HK-2 (cell line): ENCODE measurements around the gene GALP.
"Not testable (repeated sequence)": the region's sequence is repeated elsewhere in the genome, so short reads cannot be mapped to it uniquely, and the experiment has no call there.

Source experiments
- DNase-seq: peaks from one replicate; pipeline ENCODE4 v3.0.0-alpha.2; 2018; ENCODE audit not compliant: unreplicated experiment

The GALP gene

GRCh38 chr19:56175861-56176307 lies at the start of gene GALP:
GALP (plus strand) TSS chr19:56176008; CDS start chr19:56177109, 1,101 bp downstream.
- not testable (repeated sequence) for DNase-seq

GRCh38 chr19:56126983-56127780 lies 48.6 kb upstream of the GALP start:
- DNase-seq = no peak

GRCh38 chr19:56130006-56130405 lies 45.8 kb upstream of the GALP start:
- no peak for DNase-seq

- DNase-seq = no peak
Observed at GRCh38 chr19:56131651-56132050, 44.2 kb upstream of the GALP start.

- no peak for DNase-seq
Observed at GRCh38 chr19:56132316-56132822, 43.4 kb upstream of the GALP start.

- no peak for DNase-seq
Observed at GRCh38 chr19:56133858-56134653, 41.8 kb upstream of the GALP start.

- DNase-seq = no peak
Observed at GRCh38 chr19:56134654-56134921, 41.2 kb upstream of the GALP start.

GRCh38 chr19:56136362-56136761 lies 39.4 kb upstream of the GALP start:
- DNase-seq = no peak

GRCh38 chr19:56137405-56137804 lies 38.4 kb upstream of the GALP start:
- DNase-seq = no peak

GRCh38 chr19:56138069-56138468 lies 37.7 kb upstream of the GALP start:
- DNase-seq = no peak

- DNase-seq = peak; percentile 49
Observed at GRCh38 chr19:56139847-56140582, 35.8 kb upstream of the GALP start.

- peak; percentile 100 for DNase-seq
Observed at GRCh38 chr19:56140583-56141416, 35.0 kb upstream of the GALP start, which contains the start of gene ZNF444. ZNF444 (plus strand) TSS chr19:56141287; CDS start chr19:56146912, 5,625 bp downstream.

- no peak for DNase-seq
Observed at GRCh38 chr19:56141417-56141993, 34.3 kb upstream of the GALP start.

GRCh38 chr19:56142087-56142787 lies 33.6 kb upstream of the GALP start:
- no peak for DNase-seq

- no peak for DNase-seq
Observed at GRCh38 chr19:56142897-56143434, 32.8 kb upstream of the GALP start.

GRCh38 chr19:56144376-56144775 lies 31.4 kb upstream of the GALP start:
- no peak for DNase-seq

- DNase-seq = no peak
Observed at GRCh38 chr19:56144831-56145230, 31.0 kb upstream of the GALP start.

GRCh38 chr19:56145698-56146097 lies 30.1 kb upstream of the GALP start:
- DNase-seq = no peak

- DNase-seq = no peak
Observed at GRCh38 chr19:56146904-56147303, 28.9 kb upstream of the GALP start.

- no peak for DNase-seq
Observed at GRCh38 chr19:56147307-56147706, 28.5 kb upstream of the GALP start.
